ENCODE measurements around the gene CYP20A1. TPM values are rescaled to one million over a fixed set of nuclear protein-coding genes. Genes with fewer than 3 reads are reported as not detected.

The CYP20A1 gene
- total RNA-seq, 1 experiment from 2014 or later, result 19.8 TPM

- Histone ChIP-seq H3K27ac (ENCODE audit: low read length) (peak overlapping the region; percentile 99), H3K36me3 (ENCODE audit: control insufficient read depth, insufficient read depth, low read length) (no peaks in the 10 kb centered on the region; the same call in 1 of the 2 replicates), H3K27me3 (ENCODE audit: control insufficient read depth, insufficient read depth, low read length) (no peaks in the 10 kb centered on the region), H3K9me3 (ENCODE audit: control insufficient read depth, insufficient read depth, low read depth, low read length) (no peaks in the 10 kb centered on the region), H3K4me1 (ENCODE audit: control insufficient read depth, insufficient read depth, low read length) (peaks cover 11% of the 10 kb centered on the region), H3K4me3 (ENCODE audit: low read depth in 2 of 2, low read length in 2 of 2) (peak overlapping the region; percentile 93 to 98)
- in situ Hi-C loops (cut with HindIII; ENCODE audit: low pct_unique_long_range_greater_than_20kb, low sequenced_read_pairs) (no loop called here), intact Hi-C loops (cut with micrococcal nuclease; ENCODE audit: unreplicated experiment) (no loop called here)
- DNase-seq (ENCODE audit: low read depth, low spot score) (no peak), ATAC-seq (peak; percentile 17)
- ChIA-PET CTCF (no interaction called here), POLR2A (no interaction called here)
- BruUV-seq (replicated peaks), result no TSS peak
- no peak for TF ChIP-seq CTCF (IDR thresholded peaks at IDR 0.05)
- TF ChIP-seq TCF7L2 (IDR thresholded peaks at IDR 0.05; ENCODE audit: low read depth, low read length), result no peak
- no peak for TF ChIP-seq POLR2AphosphoS5 (IDR thresholded peaks at IDR 0.05; ENCODE audit: low read depth, low read length)
- no peak for TF ChIP-seq REST (IDR thresholded peaks at IDR 0.05; ENCODE audit: insufficient read depth in 1 of 2, low read depth in 2 of 2, low read length in 1 of 2)
- no peak for TF ChIP-seq SIN3A (IDR thresholded peaks at IDR 0.05; ENCODE audit: borderline replicate concordance, insufficient read depth, low read depth, low read length)
Measured at GRCh38 chr2:203327582-203327900, 88.7 kb downstream of the CYP20A1 start.

- DNase-seq (ENCODE audit: low read depth, low spot score) (no peak), ATAC-seq (peak; percentile 93)
- ChIA-PET POLR2A (no interaction called here), CTCF (no interaction called here)
- in situ Hi-C loops (cut with HindIII; ENCODE audit: low pct_unique_long_range_greater_than_20kb, low sequenced_read_pairs) (no loop called here), intact Hi-C loops (cut with micrococcal nuclease; ENCODE audit: unreplicated experiment) (no loop called here)
- Histone ChIP-seq H3K4me3 (ENCODE audit: low read depth in 2 of 2, low read length in 2 of 2) (peak within 1 kb of the TSS; percentile 93 to 98), H3K9me3 (ENCODE audit: control insufficient read depth, insufficient read depth, low read depth, low read length) (no peaks in the 10 kb centered on the region), H3K27ac (ENCODE audit: low read length) (peak within 1 kb of the TSS; percentile 99), H3K4me1 (ENCODE audit: control insufficient read depth, insufficient read depth, low read length) (peaks cover 11% of the 10 kb centered on the region), H3K36me3 (ENCODE audit: control insufficient read depth, insufficient read depth, low read length) (no peaks in the 10 kb centered on the region; the same call in 1 of the 2 replicates), H3K27me3 (ENCODE audit: control insufficient read depth, insufficient read depth, low read length) (no peaks in the 10 kb centered on the region)
- TF ChIP-seq SIN3A (IDR thresholded peaks at IDR 0.05; ENCODE audit: borderline replicate concordance, insufficient read depth, low read depth, low read length) (peak; percentile 86; the same call in 1 of the 2 replicates), CTCF (IDR thresholded peaks at IDR 0.05) (no peak), POLR2AphosphoS5 (IDR thresholded peaks at IDR 0.05; ENCODE audit: low read depth, low read length) (peak; percentile 76)
- BruUV-seq (replicated peaks), result no TSS peak
Measured at GRCh38 chr2:203327901-203328759, 89.3 kb downstream of the CYP20A1 start, which contains the start of gene ABI2. ABI2 (plus strand) TSS chr2:203328394; CDS start chr2:203328515, 121 bp downstream.
